Osteoblast (primary cell): ENCODE data around the gene DHX29. TPM values are rescaled to one million over a fixed set of nuclear protein-coding genes. Genes with fewer than 3 reads are reported as not detected.

Experiments
- DNase-seq: peaks from one replicate; pipeline ENCODE4 v3.0.0; 2011; ENCODE audit warnings: low spot score, mixed read lengths; ENCODE audit not compliant: insufficient read length; ENCODE audit errors: missing footprints
- H2AFZ ChIP-seq: 2 replicates; pipeline ENCODE4 v1.6.0; 2011; ENCODE audit warnings: mild to moderate bottlenecking, low read length
- H3K27ac ChIP-seq: 2 replicates; pipeline ENCODE4 v1.5.1; 2011; ENCODE audit warnings: mild to moderate bottlenecking, low read depth, low read length, moderate library complexity
- H3K27me3 ChIP-seq: 2 replicates; pipeline ENCODE4 v1.6.0; 2012; ENCODE audit warnings: mild to moderate bottlenecking, control low read depth, inconsistent platforms, low read length, moderate library complexity; ENCODE audit not compliant: insufficient read depth
- H3K36me3 ChIP-seq: 2 replicates; pipeline ENCODE4 v1.5.1; 2011; ENCODE audit warnings: mild to moderate bottlenecking, low read length, control low read depth, moderate library complexity; ENCODE audit not compliant: insufficient read depth
- H3K4me1 ChIP-seq: 2 replicates; pipeline ENCODE4 v1.5.1; 2011; ENCODE audit warnings: mild to moderate bottlenecking, low read length, control low read depth, moderate library complexity; ENCODE audit not compliant: insufficient read depth
- H3K4me2 ChIP-seq: 2 replicates; pipeline ENCODE4 v1.6.0; 2011; ENCODE audit warnings: mild to moderate bottlenecking, low read length; ENCODE audit not compliant: insufficient read depth
- H3K4me3 ChIP-seq: fragments of 200-600 bp; sonication (generic); 3 replicates; pipeline ENCODE4 v1.5.1; 2012; ENCODE audit warnings: mild to moderate bottlenecking, low read length, inconsistent platforms; ENCODE audit not compliant: insufficient read depth
- H3K79me2 ChIP-seq: 2 replicates; pipeline ENCODE4 v1.6.0; 2012; ENCODE audit warnings: mild to moderate bottlenecking, low read length, control low read depth, inconsistent platforms; ENCODE audit not compliant: insufficient read depth
- H3K9me3 ChIP-seq: 2 replicates; pipeline ENCODE4 v1.5.1; 2011; ENCODE audit warnings: low read depth, low read length, control low read depth
- H4K20me1 ChIP-seq: 2 replicates; pipeline ENCODE4 v1.6.0; 2012; ENCODE audit warnings: mild to moderate bottlenecking, low read length, control low read depth; ENCODE audit not compliant: insufficient read depth
- total RNA-seq: library from RNA; depleted of rRNA; stranded (reverse); fragments of >200 nt; gene quantifications from 2 replicates; pipeline ENCODE4 v1.2.3, GENCODE V29; 2012
- TF ChIP-seq, protein P1 (sequence below): IDR thresholded peaks from 2 replicates; pipeline ENCODE4 v1.5.1; 2011; ENCODE audit warnings: mild to moderate bottlenecking, low read depth, low read length, moderate library complexity; ENCODE audit errors: extremely low read depth

Gene DHX29
- total RNA-seq, 1 donor: 38.4 TPM

DNA sequence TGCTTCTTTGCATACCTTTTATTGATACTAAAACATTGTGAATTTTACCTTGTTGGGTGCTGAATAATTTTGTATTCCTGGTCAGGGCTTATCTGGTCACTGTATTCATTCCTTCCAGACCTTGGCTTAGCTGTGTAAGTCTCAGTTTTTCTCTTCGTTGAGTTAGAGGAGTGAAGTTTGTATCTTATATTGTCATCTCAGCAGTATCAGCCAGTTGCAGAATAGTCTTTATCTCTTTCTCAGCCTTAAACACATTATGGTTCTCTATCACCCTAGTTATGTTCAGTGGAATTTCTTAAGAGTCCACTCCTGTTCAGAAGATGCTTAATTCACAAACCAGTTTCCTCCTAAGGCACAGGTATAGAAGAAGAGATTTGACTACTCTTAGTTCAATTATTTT, 25.5 kb upstream of the DHX29 start:
- Histone ChIP-seq H3K27me3 (no peaks in the 10 kb centered on the region), H3K36me3 (peaks cover 17% of the 10 kb centered on the region), H2AFZ (no peak overlapping the region), H3K4me2 (no peak overlapping the region), H3K27ac (no peak overlapping the region), H3K9me3 (no peaks in the 10 kb centered on the region), H3K4me3 (no peak overlapping the region), H3K79me2 (peaks cover 48% of the 10 kb centered on the region), H4K20me1 (no peaks in the 10 kb centered on the region), H3K4me1 (no peaks in the 10 kb centered on the region)
- no peak for DNase-seq
- TF ChIP-seq, protein P1, sequence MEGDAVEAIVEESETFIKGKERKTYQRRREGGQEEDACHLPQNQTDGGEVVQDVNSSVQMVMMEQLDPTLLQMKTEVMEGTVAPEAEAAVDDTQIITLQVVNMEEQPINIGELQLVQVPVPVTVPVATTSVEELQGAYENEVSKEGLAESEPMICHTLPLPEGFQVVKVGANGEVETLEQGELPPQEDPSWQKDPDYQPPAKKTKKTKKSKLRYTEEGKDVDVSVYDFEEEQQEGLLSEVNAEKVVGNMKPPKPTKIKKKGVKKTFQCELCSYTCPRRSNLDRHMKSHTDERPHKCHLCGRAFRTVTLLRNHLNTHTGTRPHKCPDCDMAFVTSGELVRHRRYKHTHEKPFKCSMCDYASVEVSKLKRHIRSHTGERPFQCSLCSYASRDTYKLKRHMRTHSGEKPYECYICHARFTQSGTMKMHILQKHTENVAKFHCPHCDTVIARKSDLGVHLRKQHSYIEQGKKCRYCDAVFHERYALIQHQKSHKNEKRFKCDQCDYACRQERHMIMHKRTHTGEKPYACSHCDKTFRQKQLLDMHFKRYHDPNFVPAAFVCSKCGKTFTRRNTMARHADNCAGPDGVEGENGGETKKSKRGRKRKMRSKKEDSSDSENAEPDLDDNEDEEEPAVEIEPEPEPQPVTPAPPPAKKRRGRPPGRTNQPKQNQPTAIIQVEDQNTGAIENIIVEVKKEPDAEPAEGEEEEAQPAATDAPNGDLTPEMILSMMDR: no peak

DNA sequence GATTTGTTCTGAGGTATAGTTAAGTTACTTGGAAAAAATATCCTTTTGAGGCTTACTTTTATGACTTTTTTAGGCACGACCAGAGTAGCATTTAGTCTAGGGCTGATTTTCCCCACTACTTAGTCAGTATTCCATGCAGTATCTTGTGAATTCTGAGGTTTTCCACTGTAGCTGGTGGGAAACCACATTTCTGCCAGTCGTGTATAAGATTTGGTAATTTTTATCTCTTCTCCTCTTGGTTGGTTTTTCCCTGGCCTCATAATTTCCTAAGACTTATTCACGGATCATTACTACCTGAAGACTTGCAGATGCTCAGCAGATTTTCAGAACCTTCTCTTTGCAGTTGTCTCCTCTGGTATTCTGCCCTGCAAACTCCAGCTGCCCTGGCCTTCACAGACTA, 23.8 kb upstream of the DHX29 start:
- Histone ChIP-seq H3K36me3 (peaks cover 12% of the 10 kb centered on the region), H3K4me1 (no peaks in the 10 kb centered on the region), H3K4me3 (no peak overlapping the region), H4K20me1 (no peaks in the 10 kb centered on the region), H3K27ac (no peak overlapping the region), H3K79me2 (peaks cover 50% of the 10 kb centered on the region), H2AFZ (no peak overlapping the region), H3K4me2 (no peak overlapping the region), H3K27me3 (no peaks in the 10 kb centered on the region), H3K9me3 (no peaks in the 10 kb centered on the region)
- DNase-seq: no peak
- TF ChIP-seq, protein P1: no peak

DNA sequence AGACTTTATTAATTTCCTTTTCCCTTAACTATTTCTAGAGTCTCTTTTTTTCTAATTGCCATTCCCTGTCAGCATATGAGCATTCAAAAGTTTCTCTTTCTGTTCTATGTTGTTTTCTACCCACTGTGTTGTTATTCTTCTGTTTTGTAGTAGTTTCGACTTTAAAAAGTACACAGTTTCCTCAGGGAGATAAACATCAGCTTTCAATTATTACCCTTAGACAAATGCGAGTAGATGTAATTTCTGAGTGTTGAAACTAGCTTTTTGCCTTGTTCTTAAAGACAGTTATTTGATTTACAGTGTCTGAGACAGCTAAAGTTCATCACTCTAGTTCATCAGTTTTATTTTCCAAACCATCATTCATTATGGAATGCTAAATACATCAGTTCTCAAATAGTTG, 19.8 kb upstream of the DHX29 start:
- TF ChIP-seq, protein P1: no peak
- peaks cover 34% of the 10 kb centered on the region for H3K79me2 ChIP-seq
- peak; percentile 35 for DNase-seq

DNA sequence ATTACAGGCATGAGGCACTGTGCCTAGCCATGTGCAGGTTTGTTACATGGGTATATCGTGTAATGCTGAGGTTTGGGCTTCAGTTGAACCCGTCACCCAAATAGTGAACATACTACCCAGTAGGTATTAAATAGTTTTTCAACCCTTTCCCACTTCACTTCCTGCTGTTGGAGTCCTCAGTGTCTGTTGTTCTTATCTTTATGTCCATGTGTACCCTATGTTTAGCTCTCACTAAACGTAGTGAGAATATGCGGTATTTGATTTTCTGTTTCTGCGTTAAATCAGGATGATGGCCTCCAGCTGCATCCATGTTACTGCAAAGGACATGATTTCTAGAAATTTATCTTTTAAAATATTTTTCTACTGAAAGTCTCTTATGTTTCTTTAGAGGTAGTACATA, 18.1 kb upstream of the DHX29 start:
- no peak for DNase-seq
- Histone ChIP-seq H3K79me2 (peaks cover 43% of the 10 kb centered on the region), H3K27ac (no peak overlapping the region), H3K36me3 (peaks cover 12% of the 10 kb centered on the region), H3K4me3 (no peak overlapping the region), H3K9me3 (no peaks in the 10 kb centered on the region), H3K27me3 (no peaks in the 10 kb centered on the region), H3K4me1 (peaks cover 2% of the 10 kb centered on the region), H4K20me1 (no peaks in the 10 kb centered on the region), H2AFZ (no peak overlapping the region), H3K4me2 (no peak overlapping the region)
- TF ChIP-seq, protein P1: no peak

More for the DNA sequence above, 19.8 kb upstream of the DHX29 start:
- Histone ChIP-seq H2AFZ (no peak overlapping the region), H3K27me3 (no peaks in the 10 kb centered on the region), H3K9me3 (no peaks in the 10 kb centered on the region), H4K20me1 (no peaks in the 10 kb centered on the region), H3K36me3 (peaks cover 12% of the 10 kb centered on the region), H3K27ac (no peak overlapping the region), H3K4me2 (no peak overlapping the region), H3K4me1 (no peaks in the 10 kb centered on the region), H3K4me3 (no peak overlapping the region)
